Right atrium auricular region (tissue), 2 donors: ENCODE data around the gene TTLL10. TPM values are rescaled to one million over a fixed set of nuclear protein-coding genes. Genes with fewer than 3 reads are reported as not detected.
"Not testable (repeated sequence)": the region's sequence is repeated elsewhere in the genome, so short reads cannot be mapped to it uniquely, and the experiment has no call there.

Experiments
- DNase-seq: peaks from one replicate; pipeline ENCODE4 v3.0.0-alpha.2; 2019; ENCODE audit warnings: low spot score
- H3K27ac ChIP-seq, 2 donors: fragments of 200-600 bp; sonication (generic); 1 replicate in 1 of 2; 2 replicates in 1 of 2; pipeline ENCODE4 v1.5.1; 2016 to 2019
- H3K27me3 ChIP-seq, 2 donors: fragments of 200-600 bp; sonication (generic); one replicate each; pipeline versions ENCODE4 v1.5.1 to v1.6.0; 2017 to 2019
- H3K36me3 ChIP-seq: fragments of 200-600 bp; sonication (generic); one replicate; pipeline ENCODE4 v1.5.1; 2016
- H3K4me1 ChIP-seq, 2 donors: fragments of 200-600 bp; sonication (generic); one replicate each; pipeline versions ENCODE4 v1.5.1 to v1.6.0; 2017 to 2019
- H3K4me3 ChIP-seq, 2 donors: fragments of 200-600 bp; sonication (generic); 1 replicate in 1 of 2; 2 replicates in 1 of 2; pipeline ENCODE4 v1.5.1; 2017 to 2019; ENCODE audit warnings: mild to moderate bottlenecking in 1 of 2, moderate library complexity in 1 of 2
- H3K9me3 ChIP-seq, 2 donors: fragments of 200-600 bp; sonication (generic); one replicate each; pipeline ENCODE4 v1.5.1; 2019
- CTCF ChIP-seq, 2 donors: fragments of 200-600 bp; sonication (generic); IDR thresholded peaks; one replicate each; pipeline ENCODE4 v1.5.1; 2019; ENCODE audit warnings: antibody characterized with exemption in 2 of 2
- total RNA-seq, 2 donors: library from RNA; depleted of rRNA; stranded (reverse); fragments of >200 nt; gene quantifications; one replicate each; pipeline ENCODE4 v1.1.0, GENCODE V29; 2016

The TTLL10 gene
- total RNA-seq, 2 donors from 2014 or later = not detected

- H3K4me3 ChIP-seq = no peak overlapping the region
- DNase-seq = no peak
- peaks cover 0 to 18% of the 10 kb centered on the region in 2 donors for H3K27me3 ChIP-seq
These were observed 1.9 kb upstream of the TTLL10 start for GRCh38 chr1:1171546-1172340.

GRCh38 chr1:1173061-1173792 is 453 bp upstream of the TTLL10 start:
- H3K27me3 ChIP-seq = peaks cover 0 to 18% of the 10 kb centered on the region in 2 donors
- H3K36me3 ChIP-seq = no peaks in the 10 kb centered on the region
- no peak for TF ChIP-seq CTCF (IDR thresholded peaks at IDR 0.05)
- peaks cover 0 to 9% of the 10 kb centered on the region in 2 donors for H3K4me1 ChIP-seq
- no peak for DNase-seq
- no peaks in the 10 kb centered on the region for H3K9me3 ChIP-seq
- no peak overlapping the region for H3K27ac ChIP-seq
- H3K4me3 ChIP-seq = no peak overlapping the region

More at GRCh38 chr1:1171546-1172340, 1.9 kb upstream of the TTLL10 start:
- Histone ChIP-seq H3K4me1 (peaks cover 0 to 9% of the 10 kb centered on the region in 2 donors), H3K36me3 (no peaks in the 10 kb centered on the region), H3K27ac (no peak overlapping the region), H3K9me3 (no peaks in the 10 kb centered on the region)
- no peak for TF ChIP-seq CTCF (IDR thresholded peaks at IDR 0.05)

GRCh38 chr1:1175221-1176062 is 1.8 kb downstream of the TTLL10 start:
- no peak for TF ChIP-seq CTCF (IDR thresholded peaks at IDR 0.05)
- no peak overlapping the region for H3K4me3 ChIP-seq
- no peak overlapping the region for H3K27ac ChIP-seq
- peaks cover 0 to 24% of the 10 kb centered on the region in 2 donors for H3K27me3 ChIP-seq
- H3K4me1 ChIP-seq = peaks cover 0 to 9% of the 10 kb centered on the region in 2 donors
- no peaks in the 10 kb centered on the region for H3K36me3 ChIP-seq
- DNase-seq = no peak
- H3K9me3 ChIP-seq = no peaks in the 10 kb centered on the region

- not testable (repeated sequence) for DNase-seq, H3K4me3 ChIP-seq, H3K36me3 ChIP-seq, H3K4me1 ChIP-seq, H3K9me3 ChIP-seq, H3K27ac ChIP-seq
- H3K27me3 ChIP-seq = peaks cover 0 to 24% of the 10 kb centered on the region in 2 donors
These were observed 2.5 kb downstream of the TTLL10 start for GRCh38 chr1:1176063-1176761.

GRCh38 chr1:1176931-1177330 is 3.3 kb downstream of the TTLL10 start:
- Histone ChIP-seq H3K4me1 (peaks cover 0 to 9% of the 10 kb centered on the region in 2 donors), H3K9me3 (no peaks in the 10 kb centered on the region), H3K4me3 (no peak overlapping the region), H3K36me3 (no peaks in the 10 kb centered on the region), H3K27me3 (peaks cover 0 to 18% of the 10 kb centered on the region in 2 donors), H3K27ac (no peak overlapping the region)
- DNase-seq = no peak
- no peak for TF ChIP-seq CTCF (IDR thresholded peaks at IDR 0.05)
